NCI-H748 treated with DMSO at 0.1 percent for 48 hours (cell line): ENCODE results near the gene CCNY.
"Not testable (repeated sequence)": the region's sequence is repeated elsewhere in the genome, so short reads cannot be mapped to it uniquely, and the experiment has no call there.

ENCODE experiments used
- DNase-seq: peaks from one replicate; lab custom pipeline; 2025; lab: John Stamatoyannopoulos, UW

CCNY gene

GRCh38 chr10:35517431-35518181, 181.3 kb downstream of the CCNY start:
- DNase-seq = no peak

GRCh38 chr10:35518187-35518586, 181.9 kb downstream of the CCNY start:
- DNase-seq = not testable (repeated sequence)

- DNase-seq = no peak
These were observed 184.7 kb downstream of the CCNY start for GRCh38 chr10:35520996-35521395.

- DNase-seq = no peak
These were observed 187.4 kb downstream of the CCNY start for GRCh38 chr10:35523670-35524225.

GRCh38 chr10:35526746-35527145, 190.4 kb downstream of the CCNY start:
- no peak for DNase-seq

GRCh38 chr10:35532141-35532540, 195.8 kb downstream of the CCNY start:
- no peak for DNase-seq

- no peak for DNase-seq
These were observed 197.3 kb downstream of the CCNY start for GRCh38 chr10:35533565-35533964.

GRCh38 chr10:35535136-35535535, 198.8 kb downstream of the CCNY start:
- no peak for DNase-seq

GRCh38 chr10:35536789-35537188, 200.5 kb downstream of the CCNY start:
- no peak for DNase-seq

- DNase-seq = not testable (repeated sequence)
These were observed 201.6 kb downstream of the CCNY start for GRCh38 chr10:35537925-35538324.

- DNase-seq = no peak
These were observed 204.2 kb downstream of the CCNY start for GRCh38 chr10:35540296-35541164.

- DNase-seq = no peak
These were observed 205.4 kb downstream of the CCNY start for GRCh38 chr10:35541720-35542119.

GRCh38 chr10:35542303-35542702, 206.0 kb downstream of the CCNY start:
- DNase-seq = no peak

- no peak for DNase-seq
These were observed 208.9 kb downstream of the CCNY start for GRCh38 chr10:35545079-35545657.

- DNase-seq = no peak
These were observed 209.7 kb downstream of the CCNY start for GRCh38 chr10:35545878-35546590.

GRCh38 chr10:35546824-35547225, 210.5 kb downstream of the CCNY start:
- no peak for DNase-seq

- DNase-seq = no peak
These were observed 216.5 kb downstream of the CCNY start for GRCh38 chr10:35552650-35553342.

- DNase-seq = no peak
These were observed 217.7 kb downstream of the CCNY start for GRCh38 chr10:35554036-35554435.

GRCh38 chr10:35554461-35555056, 218.2 kb downstream of the CCNY start:
- DNase-seq = no peak

- no peak for DNase-seq
These were observed 219.9 kb downstream of the CCNY start for GRCh38 chr10:35555962-35556930.
